Kidney epithelial cell (primary cell): ENCODE results near the gene TFCP2. TPM values are rescaled to one million over a fixed set of nuclear protein-coding genes. Genes with fewer than 3 reads are reported as not detected.

ENCODE experiments used
- DNase-seq: peaks from one replicate; pipeline ENCODE4 v3.0.0-alpha.2; 2010; ENCODE audit warnings: low read depth
- H3K27me3 ChIP-seq: 2 replicates; pipeline ENCODE4 v1.6.0; 2011; ENCODE audit warnings: low read length; ENCODE audit not compliant: control insufficient read depth, insufficient read depth
- H3K36me3 ChIP-seq: 2 replicates; pipeline ENCODE4 v1.5.1; 2011; ENCODE audit warnings: low read length; ENCODE audit not compliant: control insufficient read depth, insufficient read depth
- H3K4me3 ChIP-seq: 2 replicates; pipeline ENCODE4 v1.5.1; 2011; ENCODE audit warnings: low read depth, mild to moderate bottlenecking, control low read depth, low read length
- CTCF ChIP-seq: IDR thresholded peaks from 2 replicates; pipeline ENCODE4 v1.5.1; 2011; ENCODE audit warnings: mild to moderate bottlenecking, moderate library complexity, low read length, control low read depth, inconsistent platforms; ENCODE audit not compliant: insufficient read depth, poor library complexity, severe bottlenecking
- total RNA-seq: library from RNA; depleted of rRNA; stranded (reverse); fragments of >200 nt; gene quantifications from 2 replicates; pipeline ENCODE4 v1.2.3, GENCODE V29; 2015

TFCP2 gene
- total RNA-seq, 1 donor from 2014 or later = 19.1 TPM

GRCh38 chr12:51056242-51056641 is 116.7 kb downstream of the TFCP2 start:
- peaks cover 4% of the 10 kb centered on the region for H3K36me3 ChIP-seq
- no peak for TF ChIP-seq CTCF
- no peaks in the 10 kb centered on the region for H3K27me3 ChIP-seq
- no peak overlapping the region for H3K4me3 ChIP-seq
- DNase-seq = no peak

- H3K4me3 ChIP-seq = no peak overlapping the region
- TF ChIP-seq CTCF = no peak
- no peak for DNase-seq
- H3K36me3 ChIP-seq = peaks cover 4% of the 10 kb centered on the region
- H3K27me3 ChIP-seq = no peaks in the 10 kb centered on the region
These were observed 117.9 kb downstream of the TFCP2 start for GRCh38 chr12:51055060-51055459.

GRCh38 chr12:51051787-51052186 is 121.1 kb downstream of the TFCP2 start:
- Histone ChIP-seq H3K36me3 (peaks cover 3% of the 10 kb centered on the region), H3K27me3 (no peaks in the 10 kb centered on the region), H3K4me3 (no peak overlapping the region)
- DNase-seq = no peak
- no peak for TF ChIP-seq CTCF

GRCh38 chr12:51049525-51049924 is 123.4 kb downstream of the TFCP2 start:
- no peak for TF ChIP-seq CTCF
- no peaks in the 10 kb centered on the region for H3K27me3 ChIP-seq
- DNase-seq = no peak
- no peak overlapping the region for H3K4me3 ChIP-seq
- H3K36me3 ChIP-seq = peaks cover 2% of the 10 kb centered on the region

- Histone ChIP-seq H3K4me3 (peak overlapping the region; percentile 64), H3K27me3 (no peaks in the 10 kb centered on the region), H3K36me3 (peaks cover 2% of the 10 kb centered on the region)
- no peak for DNase-seq
- no peak for TF ChIP-seq CTCF
These were observed 124.2 kb downstream of the TFCP2 start for GRCh38 chr12:51048661-51049251.

- Histone ChIP-seq H3K36me3 (no peaks in the 10 kb centered on the region), H3K27me3 (no peaks in the 10 kb centered on the region), H3K4me3 (peak within 1 kb of the TSS; percentile 64)
- TF ChIP-seq CTCF = peak; percentile 92
- peak; percentile 98 for DNase-seq
These were observed 125.0 kb downstream of the TFCP2 start, which contains the start of gene LETMD1 for GRCh38 chr12:51047655-51048540. Gene LETMD1 (plus strand): TSS chr12:51048327. CDS start chr12:51048357, 30 bp downstream.
